Measurements from ENCODE around the gene FYB2.
"Not testable (repeated sequence)": the region's sequence is repeated elsewhere in the genome, so short reads cannot be mapped to it uniquely, and the experiment has no call there.

FYB2 gene

GRCh38 chr1:56795870-56796269 lies 23.3 kb downstream of the FYB2 start:
- no peak for DNase-seq

- no peak for DNase-seq
Observed at GRCh38 chr1:56790036-56790435, 29.2 kb downstream of the FYB2 start.

GRCh38 chr1:56788588-56788987 lies 30.6 kb downstream of the FYB2 start:
- peak; percentile 87 for DNase-seq

GRCh38 chr1:56788102-56788501 lies 31.1 kb downstream of the FYB2 start:
- DNase-seq, result no peak

GRCh38 chr1:56787330-56787729 lies 31.9 kb downstream of the FYB2 start:
- no peak for DNase-seq

GRCh38 chr1:56782773-56783172 lies 36.4 kb downstream of the FYB2 start:
- no peak for DNase-seq

GRCh38 chr1:56780826-56781225 lies 38.4 kb downstream of the FYB2 start:
- DNase-seq, result no peak

- DNase-seq, result no peak
Observed at GRCh38 chr1:56780128-56780750, 39.0 kb downstream of the FYB2 start.

GRCh38 chr1:56777972-56778371 lies 41.2 kb downstream of the FYB2 start:
- no peak for DNase-seq

GRCh38 chr1:56774732-56775131 lies 44.5 kb downstream of the FYB2 start:
- not testable (repeated sequence) for DNase-seq

GRCh38 chr1:56774067-56774609 lies 45.1 kb downstream of the FYB2 start:
- DNase-seq, result no peak

GRCh38 chr1:56773341-56774066 lies 45.7 kb downstream of the FYB2 start:
- no peak for DNase-seq

GRCh38 chr1:56771717-56772116 lies 47.5 kb downstream of the FYB2 start:
- no peak for DNase-seq

- DNase-seq, result no peak
Observed at GRCh38 chr1:56758794-56759193, 60.4 kb downstream of the FYB2 start.

- peak; percentile 56 for DNase-seq
Observed at GRCh38 chr1:56758135-56758534, 61.1 kb downstream of the FYB2 start.

- DNase-seq, result no peak
Observed at GRCh38 chr1:56755911-56756310, 63.3 kb downstream of the FYB2 start.

- no peak for DNase-seq
Observed at GRCh38 chr1:56754708-56755479, 64.3 kb downstream of the FYB2 start.

GRCh38 chr1:56745231-56745630 lies 74.0 kb downstream of the FYB2 start:
- DNase-seq, result no peak

GRCh38 chr1:56728964-56729363 lies 90.2 kb downstream of the FYB2 start:
- DNase-seq, result no peak

GRCh38 chr1:56726706-56727105 lies 92.5 kb downstream of the FYB2 start:
- DNase-seq, result no peak

- no peak for DNase-seq
Observed at GRCh38 chr1:56719171-56719570, 100.0 kb downstream of the FYB2 start.

- no peak for DNase-seq
Observed at GRCh38 chr1:56715156-56715555, 104.0 kb downstream of the FYB2 start.

GRCh38 chr1:56713112-56713511 lies 106.1 kb downstream of the FYB2 start:
- no peak for DNase-seq

- DNase-seq, result no peak
Observed at GRCh38 chr1:56712150-56712549, 107.1 kb downstream of the FYB2 start.
